OCI-LY1 (cell line): ENCODE data around the gene CHST8.

Source experiments
- H2AFZ ChIP-seq: fragments of 200-600 bp; sonication (generic), shearing (Covaris generic); 2 replicates; pipeline ENCODE4 v1.6.0; 2014; ENCODE audit warnings: antibody characterized with exemption, mild to moderate bottlenecking, low read length
- H3F3A ChIP-seq: fragments of 200-600 bp; sonication (generic), shearing (Covaris generic); 2 replicates; pipeline ENCODE4 v1.6.0; 2014; ENCODE audit warnings: mild to moderate bottlenecking, antibody characterized with exemption, low read length, moderate library complexity; ENCODE audit not compliant: insufficient read depth
- H3K27ac ChIP-seq: fragments of 200-600 bp; sonication (generic); 2 replicates; pipeline ENCODE4 v1.5.1; 2014; ENCODE audit warnings: low read length, mixed run types, mild to moderate bottlenecking, low read depth; ENCODE audit not compliant: poor library complexity, severe bottlenecking
- H3K27me3 ChIP-seq: fragments of 200-600 bp; sonication (generic); 2 replicates; pipeline ENCODE4 v1.6.0; 2014; ENCODE audit warnings: antibody characterized with exemption, mild to moderate bottlenecking, low read length, moderate library complexity; ENCODE audit not compliant: insufficient read depth
- H3K36me3 ChIP-seq: fragments of 200-600 bp; sonication (generic); 2 replicates; pipeline ENCODE4 v1.6.1; 2014; ENCODE audit warnings: mild to moderate bottlenecking, antibody characterized with exemption, low read length, moderate library complexity, mixed read lengths; ENCODE audit not compliant: insufficient read depth
- H3K4me1 ChIP-seq: fragments of 200-600 bp; sonication (generic); 2 replicates; pipeline ENCODE4 v1.5.1; 2014; ENCODE audit warnings: mild to moderate bottlenecking, low read length, moderate library complexity; ENCODE audit not compliant: insufficient read depth, severe bottlenecking
- H3K4me2 ChIP-seq: fragments of 200-600 bp; sonication (generic), shearing (Covaris generic); 2 replicates; pipeline ENCODE4 v1.6.1; 2014; ENCODE audit warnings: low read length
- H3K4me3 ChIP-seq: fragments of 200-600 bp; sonication (generic); 2 replicates; pipeline ENCODE4 v1.5.1; 2014; ENCODE audit warnings: low read length, low read depth, mild to moderate bottlenecking, mixed read lengths; ENCODE audit not compliant: poor library complexity, severe bottlenecking
- H3K79me2 ChIP-seq: fragments of 200-600 bp; shearing (Covaris generic); 2 replicates; pipeline ENCODE4 v1.6.1; 2016; ENCODE audit warnings: mixed run types, low read length, mixed read lengths; ENCODE audit not compliant: insufficient read depth
- H3K9ac ChIP-seq: fragments of 200-600 bp; sonication (generic), shearing (Covaris generic); 2 replicates; pipeline ENCODE4 v1.6.1; 2014; ENCODE audit warnings: mild to moderate bottlenecking, low read length, mixed read lengths
- H3K9me2 ChIP-seq: fragments of 200-600 bp; sonication (generic), shearing (Covaris generic); 2 replicates; pipeline ENCODE4 v1.6.1; 2014; ENCODE audit warnings: low read depth, mild to moderate bottlenecking, low read length, mixed read lengths
- H3K9me3 ChIP-seq: fragments of 200-600 bp; shearing (Covaris generic); 2 replicates; pipeline ENCODE4 v1.6.1; 2014; ENCODE audit warnings: low read length, mixed read lengths
- H4K20me1 ChIP-seq: fragments of 200-600 bp; sonication (generic), shearing (Covaris generic); 2 replicates; pipeline ENCODE4 v1.6.0; 2016; ENCODE audit warnings: mild to moderate bottlenecking, low read length; ENCODE audit not compliant: insufficient read depth
- CTCF ChIP-seq: fragments of 200-600 bp; sonication (generic), shearing (Covaris generic); IDR thresholded peaks from 2 replicates; pipeline ENCODE4 v1.5.1; 2017; ENCODE audit warnings: mild to moderate bottlenecking, antibody characterized with exemption, low read length, moderate library complexity, mixed read lengths
- EZH2 ChIP-seq: fragments of 200-600 bp; sonication (generic), shearing (Covaris generic); IDR thresholded peaks from 2 replicates; pipeline ENCODE4 v1.8.0; 2017; ENCODE audit warnings: borderline replicate concordance, mixed run types, mild to moderate bottlenecking, antibody characterized with exemption, low read length, moderate library complexity, mixed read lengths

The CHST8 gene

GRCh38 chr19:33797802-33798671, 176.3 kb downstream of the CHST8 start:
- no peaks in the 10 kb centered on the region for H4K20me1 ChIP-seq
- H3K27me3 ChIP-seq: no peaks in the 10 kb centered on the region
- H3K9me2 ChIP-seq: no peaks in the 10 kb centered on the region
- no peak for TF ChIP-seq CTCF
- no peak for TF ChIP-seq EZH2
- H2AFZ ChIP-seq: no peak overlapping the region
- H3F3A ChIP-seq: no peaks in the 10 kb centered on the region
- H3K4me2 ChIP-seq: no peak overlapping the region
- H3K27ac ChIP-seq: no peak overlapping the region
- H3K79me2 ChIP-seq: no peaks in the 10 kb centered on the region
- H3K9ac ChIP-seq: no peak overlapping the region
- H3K4me3 ChIP-seq: no peak overlapping the region
- H3K36me3 ChIP-seq: no peaks in the 10 kb centered on the region
- H3K9me3 ChIP-seq: no peaks in the 10 kb centered on the region
- no peaks in the 10 kb centered on the region for H3K4me1 ChIP-seq

GRCh38 chr19:33798681-33799111, 176.9 kb downstream of the CHST8 start:
- TF ChIP-seq CTCF (no peak), EZH2 (no peak)
- no peaks in the 10 kb centered on the region for H3K79me2 ChIP-seq
- no peak overlapping the region for H3K4me2 ChIP-seq
- H3K9ac ChIP-seq: no peak overlapping the region
- H4K20me1 ChIP-seq: no peaks in the 10 kb centered on the region
- no peak overlapping the region for H3K4me3 ChIP-seq
- H3F3A ChIP-seq: no peaks in the 10 kb centered on the region
- H3K27ac ChIP-seq: no peak overlapping the region
- H3K9me3 ChIP-seq: no peaks in the 10 kb centered on the region
- H3K36me3 ChIP-seq: no peaks in the 10 kb centered on the region
- no peaks in the 10 kb centered on the region for H3K4me1 ChIP-seq
- H3K27me3 ChIP-seq: no peaks in the 10 kb centered on the region
- no peaks in the 10 kb centered on the region for H3K9me2 ChIP-seq
- H2AFZ ChIP-seq: no peak overlapping the region

GRCh38 chr19:33799476-33799875, 177.7 kb downstream of the CHST8 start:
- Histone ChIP-seq H3K27me3 (no peaks in the 10 kb centered on the region), H4K20me1 (no peaks in the 10 kb centered on the region), H3K79me2 (no peaks in the 10 kb centered on the region), H2AFZ (no peak overlapping the region), H3K4me2 (no peak overlapping the region), H3K27ac (no peak overlapping the region), H3K9me3 (no peaks in the 10 kb centered on the region), H3K4me1 (no peaks in the 10 kb centered on the region), H3K9me2 (no peaks in the 10 kb centered on the region), H3K36me3 (no peaks in the 10 kb centered on the region), H3K9ac (no peak overlapping the region), H3F3A (no peaks in the 10 kb centered on the region), H3K4me3 (no peak overlapping the region)
- TF ChIP-seq CTCF: no peak
- no peak for TF ChIP-seq EZH2
